ENCODE results near the gene TMEM151B.

TMEM151B gene

DNA sequence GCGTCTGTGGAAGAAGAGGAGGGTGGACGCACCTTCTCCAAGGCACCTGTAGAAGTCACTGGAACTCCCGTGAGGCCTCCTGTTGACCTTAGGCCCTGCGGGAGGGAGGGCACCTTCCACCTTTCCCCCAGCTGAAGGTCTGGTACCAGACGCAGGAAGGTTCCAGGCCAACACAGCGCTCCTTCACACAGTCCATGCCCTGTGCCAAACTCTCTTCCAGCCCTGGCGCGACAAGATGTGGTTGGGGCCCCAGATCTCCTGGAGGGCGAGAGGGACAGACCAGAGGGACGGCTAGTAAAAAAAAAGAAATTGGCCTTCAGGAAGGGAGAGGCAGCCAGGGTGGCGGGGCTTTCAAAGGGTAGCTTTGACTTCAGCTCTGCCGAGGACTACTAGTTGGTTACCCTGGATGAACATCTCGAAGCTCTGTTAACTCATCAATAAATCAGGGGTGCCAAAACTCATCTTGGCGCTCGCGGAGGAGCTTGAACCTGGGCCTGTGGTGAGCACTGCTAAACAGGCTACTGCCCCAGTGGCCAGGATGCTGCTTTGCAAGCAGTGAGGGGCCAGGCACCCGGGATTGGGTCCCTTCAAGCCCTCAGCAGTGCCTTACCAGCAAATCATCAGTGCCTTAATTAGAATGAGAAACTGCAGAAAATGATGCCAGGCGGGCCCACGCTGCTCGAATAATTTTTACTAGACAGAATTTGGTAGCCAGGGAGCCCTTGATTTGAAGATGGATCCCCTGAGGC lies 28.0 kb downstream of the TMEM151B start:
- in situ Hi-C loops (cut with MboI; ENCODE audit: low sequenced_read_pairs, unreplicated experiment): no loop called here
- DNase-seq (ENCODE audit: low spot score): no peak

GRCh38 chr6:44298864-44299263 lies 28.6 kb downstream of the TMEM151B start:
- TF ChIP-seq CTCF (IDR thresholded peaks at IDR 0.05; ENCODE audit: borderline replicate concordance, control extremely low read depth, extremely low read depth, insufficient read depth, missing control alignments): no peak
- in situ Hi-C loops (cut with MboI; ENCODE audit: low sequenced_read_pairs, unreplicated experiment): no loop called here
- no peak for DNase-seq (ENCODE audit: low spot score)

More for the DNA sequence above, 28.0 kb downstream of the TMEM151B start:
- TF ChIP-seq CTCF (IDR thresholded peaks at IDR 0.05; ENCODE audit: borderline replicate concordance, control extremely low read depth, extremely low read depth, insufficient read depth, missing control alignments): no peak

- in situ Hi-C loops (cut with MboI; ENCODE audit: low sequenced_read_pairs, unreplicated experiment): no loop called here
- DNase-seq (ENCODE audit: low spot score): no peak
- TF ChIP-seq CTCF (IDR thresholded peaks at IDR 0.05; ENCODE audit: borderline replicate concordance, control extremely low read depth, extremely low read depth, insufficient read depth, missing control alignments): no peak
These were observed 30.1 kb downstream of the TMEM151B start for GRCh38 chr6:44300292-44300823.

GRCh38 chr6:44301106-44301505 lies 30.9 kb downstream of the TMEM151B start:
- in situ Hi-C loops (cut with MboI; ENCODE audit: low sequenced_read_pairs, unreplicated experiment): no loop called here
- DNase-seq (ENCODE audit: low spot score): no peak
- no peak for TF ChIP-seq CTCF (IDR thresholded peaks at IDR 0.05; ENCODE audit: borderline replicate concordance, control extremely low read depth, extremely low read depth, insufficient read depth, missing control alignments)

DNA sequence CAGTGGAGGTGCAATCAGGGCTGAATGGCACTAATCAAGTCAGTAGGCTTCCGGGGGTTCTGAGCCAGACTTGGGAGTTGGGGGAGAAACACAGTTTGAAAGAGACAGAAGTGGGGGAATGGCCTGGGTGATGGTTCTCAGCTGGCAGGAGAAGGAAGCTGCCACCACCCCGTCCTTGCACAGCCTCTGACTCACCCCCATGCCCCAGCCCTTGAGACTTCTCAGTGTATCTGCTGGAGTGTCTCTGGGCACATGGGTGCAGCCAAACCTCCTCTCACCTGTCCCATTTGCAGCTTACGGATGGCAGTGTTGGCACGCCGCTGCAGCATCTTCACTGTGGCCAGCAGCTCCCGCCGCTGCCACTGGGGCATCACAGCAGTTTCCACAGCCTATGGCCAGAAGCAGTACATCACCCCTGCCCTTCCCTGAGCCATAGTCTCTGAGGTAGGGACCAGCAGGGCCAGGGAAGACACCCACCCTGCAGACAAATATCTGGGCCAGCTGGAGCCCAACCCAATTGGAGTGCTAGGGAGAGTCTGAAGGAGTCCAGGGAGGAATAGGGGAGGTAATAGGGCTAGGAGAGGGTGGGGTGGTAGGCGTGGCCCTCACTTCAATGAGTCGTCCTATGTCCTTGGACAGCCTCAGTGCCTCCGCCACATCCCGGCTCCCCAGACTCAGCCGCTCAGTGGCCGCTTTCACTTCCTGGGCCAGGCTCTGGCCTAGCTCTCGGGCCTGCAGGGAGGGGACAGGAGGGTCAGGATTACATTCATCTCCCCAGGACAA lies 31.7 kb downstream of the TMEM151B start:
- DNase-seq (ENCODE audit: low spot score): no peak
- in situ Hi-C loops (cut with MboI; ENCODE audit: low sequenced_read_pairs, unreplicated experiment): no loop called here
- no peak for TF ChIP-seq CTCF (IDR thresholded peaks at IDR 0.05; ENCODE audit: borderline replicate concordance, control extremely low read depth, extremely low read depth, insufficient read depth, missing control alignments)

DNA sequence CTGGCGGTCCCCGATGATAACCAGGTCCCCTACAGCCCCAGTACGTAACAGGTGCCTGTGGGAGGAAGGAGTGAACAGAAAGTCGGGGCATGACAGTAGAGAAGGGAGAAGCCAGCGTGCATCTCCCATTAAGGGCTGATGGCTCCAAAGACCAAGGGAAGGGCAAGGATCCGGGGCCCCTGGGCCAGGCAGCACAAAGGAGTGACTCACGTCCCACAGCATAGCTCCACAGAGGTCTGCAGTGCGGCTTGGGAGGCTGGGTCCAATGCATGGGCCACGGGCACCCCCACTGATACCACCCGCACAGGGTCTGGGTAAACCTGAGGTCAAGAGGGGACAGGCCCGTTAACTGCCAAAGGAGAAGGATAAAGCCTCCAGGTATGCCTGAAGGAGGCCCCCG lies 32.6 kb downstream of the TMEM151B start:
- in situ Hi-C loops (cut with MboI; ENCODE audit: low sequenced_read_pairs, unreplicated experiment): no loop called here
- no peak for TF ChIP-seq CTCF (IDR thresholded peaks at IDR 0.05; ENCODE audit: borderline replicate concordance, control extremely low read depth, extremely low read depth, insufficient read depth, missing control alignments)
- no peak for DNase-seq (ENCODE audit: low spot score)

Data from GM13976 (cell line).